Measurements from ENCODE around the gene CLDN24. TPM values are rescaled to one million over a fixed set of nuclear protein-coding genes. Genes with fewer than 3 reads are reported as not detected.
A peak's percentile ranks its signal among the peaks of the same experiment; 100 is the strongest.

CLDN24 gene
- total and polyA plus RNA-seq, 4 donors = 0.08 TPM; not detected in 3

GRCh38 chr4:183284258-183284785, 37.9 kb downstream of the CLDN24 start:
- TF ChIP-seq CTCF (IDR thresholded peaks at IDR 0.05; ENCODE audit: control extremely low read depth, extremely low read depth) = no peak
- Histone ChIP-seq H3K4me3 (no peak overlapping the region), H3K27ac (ENCODE audit: low read depth in 1 of 2, low read length in 1 of 2) (no peak overlapping the region), H3K9ac (ENCODE audit: insufficient read depth in 1 of 2, low read length in 2 of 2) (no peak overlapping the region), H3K9me3 (ENCODE audit: control insufficient read depth in 4 of 4, insufficient read depth in 3 of 4, low read length in 3 of 4) (no peaks in the 10 kb centered on the region), H3K27me3 (ENCODE audit: control insufficient read depth in 3 of 3, insufficient read depth in 3 of 3, low read length in 2 of 3) (no peaks in the 10 kb centered on the region), H3K4me1 (ENCODE audit: control insufficient read depth in 5 of 5, insufficient read depth in 5 of 5, low read length in 5 of 5) (peaks cover 0 to 9% (median 2%) of the 10 kb centered on the region in 5 donors), H3K36me3 (ENCODE audit: control insufficient read depth in 4 of 4, insufficient read depth in 4 of 4, low read length in 4 of 4) (peaks cover 19 to 45% (median 36%) of the 10 kb centered on the region in 4 donors)
- WGBS, 2 donors = 89 to 90% methylated on average over 12 of the region's 12 CpGs
- ATAC-seq (ENCODE audit: insufficient read depth, low FRiP score) (no peak), DNase-seq (peak in 1 of 3 donors; percentile 10)

DNA sequence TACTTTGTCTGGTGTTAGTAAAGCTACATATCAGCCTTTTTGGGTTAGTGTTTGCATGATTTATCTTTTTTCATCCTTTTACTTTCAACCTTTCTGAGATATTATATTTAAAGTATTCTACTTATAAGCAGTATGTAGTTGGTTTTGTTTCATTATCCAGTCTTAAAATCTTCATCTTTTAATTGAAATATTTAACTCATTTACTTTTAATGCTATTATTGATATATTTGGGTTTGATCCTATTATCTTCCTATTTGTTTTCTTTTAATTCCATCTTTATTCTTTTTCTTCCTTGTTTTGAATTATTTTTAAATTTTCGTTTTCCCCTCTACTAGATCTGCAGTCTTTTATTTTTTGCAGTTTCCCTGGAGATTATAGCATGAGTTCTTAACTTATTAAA, 46.1 kb downstream of the CLDN24 start:
- ATAC-seq (ENCODE audit: insufficient read depth, low FRiP score) (no peak), DNase-seq (no peak)
- no peak overlapping the region for H3K4me3 ChIP-seq
- H3K27me3 ChIP-seq (ENCODE audit: control insufficient read depth in 3 of 3, insufficient read depth in 3 of 3, low read length in 2 of 3) = no peaks in the 10 kb centered on the region
- no peaks in the 10 kb centered on the region for H3K4me1 ChIP-seq (ENCODE audit: control insufficient read depth in 5 of 5, insufficient read depth in 5 of 5, low read length in 5 of 5)
- peaks cover 0 to 19% (median 7%) of the 10 kb centered on the region in 4 donors for H3K9me3 ChIP-seq (ENCODE audit: control insufficient read depth in 4 of 4, insufficient read depth in 3 of 4, low read length in 3 of 4)
- H3K36me3 ChIP-seq (ENCODE audit: control insufficient read depth in 4 of 4, insufficient read depth in 4 of 4, low read length in 4 of 4) = peaks cover 2 to 24% (median 19%) of the 10 kb centered on the region in 4 donors
- TF ChIP-seq CTCF (IDR thresholded peaks at IDR 0.05; ENCODE audit: control extremely low read depth, extremely low read depth) = no peak
- WGBS, 2 donors = 38 to 90% methylated on average over 1 of the region's 1 CpG
- H3K27ac ChIP-seq (ENCODE audit: low read depth in 1 of 2, low read length in 1 of 2) = no peak overlapping the region
- H3K9ac ChIP-seq (ENCODE audit: insufficient read depth in 1 of 2, low read length in 2 of 2) = no peak overlapping the region

GRCh38 chr4:183272384-183272783, 49.8 kb downstream of the CLDN24 start:
- no peak for ATAC-seq (ENCODE audit: insufficient read depth, low FRiP score)
- H3K9ac ChIP-seq (ENCODE audit: insufficient read depth in 1 of 2, low read length in 2 of 2) = no peak overlapping the region
- WGBS, 2 donors = 94% methylated on average over 3 of the region's 3 CpGs

More at GRCh38 chr4:183272384-183272783, 49.8 kb downstream of the CLDN24 start:
- Histone ChIP-seq H3K4me3 (no peak overlapping the region), H3K9me3 (ENCODE audit: control insufficient read depth in 4 of 4, insufficient read depth in 3 of 4, low read length in 3 of 4) (peaks cover 0 to 19% (median 7%) of the 10 kb centered on the region in 4 donors), H3K27me3 (ENCODE audit: control insufficient read depth in 3 of 3, insufficient read depth in 3 of 3, low read length in 2 of 3) (no peaks in the 10 kb centered on the region), H3K4me1 (ENCODE audit: control insufficient read depth in 5 of 5, insufficient read depth in 5 of 5, low read length in 5 of 5) (no peaks in the 10 kb centered on the region), H3K27ac (ENCODE audit: low read depth in 1 of 2, low read length in 1 of 2) (no peak overlapping the region), H3K36me3 (ENCODE audit: control insufficient read depth in 4 of 4, insufficient read depth in 4 of 4, low read length in 4 of 4) (peaks cover 5 to 35% (median 27%) of the 10 kb centered on the region in 4 donors)
- DNase-seq = no peak
- TF ChIP-seq CTCF (IDR thresholded peaks at IDR 0.05; ENCODE audit: control extremely low read depth, extremely low read depth) = no peak

Other genes with a start within 250 kb of the CLDN24 start
- 100 to 1,000 TPM in 1 of 2 donors, 10 to 100 TPM in 1; 74.2 to 124 TPM for gene WWC2, start 223.2 kb downstream of the CLDN24 start, total RNA-seq
- gene WWC2, start 223.2 kb downstream of the CLDN24 start, polyA plus RNA-seq = 10 to 100 TPM; 15.6 to 16.3 TPM
- under 1 TPM in 1 of 2 donors, not detected in 1; 0.09 TPM for gene CLDN22, start 2.1 kb downstream of the CLDN24 start, total RNA-seq
- gene CLDN22, start 2.1 kb downstream of the CLDN24 start, polyA plus RNA-seq = under 1 TPM; 0.11 to 0.49 TPM
- gene CDKN2AIP, start 122.2 kb upstream of the CLDN24 start, total RNA-seq = 10 to 100 TPM; 12.6 to 19.6 TPM
- 10 to 100 TPM in 1 of 2 donors, 1 to 10 TPM in 1; 9.1 to 10.1 TPM for gene CDKN2AIP, start 122.2 kb upstream of the CLDN24 start, polyA plus RNA-seq
- 10 to 100 TPM; 10.4 to 21.9 TPM for gene ING2, start 182.6 kb upstream of the CLDN24 start, total RNA-seq
- 1 to 10 TPM; 8.5 to 9.3 TPM for gene ING2, start 182.6 kb upstream of the CLDN24 start, polyA plus RNA-seq

Data from lung (tissue), 12 donors.